Erythroblast (primary cell): ENCODE measurements around the gene TSHZ2.

ENCODE experiments used
- GATA1 ChIP-seq: IDR thresholded peaks from 2 replicates; pipeline ENCODE4 v1.6.1; 2011; ENCODE audit warnings: low read depth, mild to moderate bottlenecking, control low read depth, low read length, moderate library complexity
- POLR2A ChIP-seq: IDR thresholded peaks from 2 replicates; pipeline ENCODE4 v1.6.1; 2011; ENCODE audit warnings: mild to moderate bottlenecking, low read length

- TF ChIP-seq POLR2A (no peak), GATA1 (no peak)
Measured at GRCh38 chr20:53162251-53162835, 190.2 kb downstream of the TSHZ2 start.
